OCI-LY3 (cell line): Measurements from ENCODE around the gene MED13L.

Experiments
- EZH2phosphoT487 ChIP-seq: fragments of 200-600 bp; shearing (Covaris generic); IDR thresholded peaks from 2 replicates; pipeline ENCODE4 v1.6.1; 2018; ENCODE audit warnings: antibody characterized with exemption, mixed run types, low read depth
- TF ChIP-seq, protein P1 (sequence below): fragments of 200-600, 300-600 bp; sonication (generic); IDR thresholded peaks from 2 replicates; pipeline ENCODE4 v1.5.1; 2014; ENCODE audit warnings: antibody characterized with exemption, low read length, low read depth

DNA sequence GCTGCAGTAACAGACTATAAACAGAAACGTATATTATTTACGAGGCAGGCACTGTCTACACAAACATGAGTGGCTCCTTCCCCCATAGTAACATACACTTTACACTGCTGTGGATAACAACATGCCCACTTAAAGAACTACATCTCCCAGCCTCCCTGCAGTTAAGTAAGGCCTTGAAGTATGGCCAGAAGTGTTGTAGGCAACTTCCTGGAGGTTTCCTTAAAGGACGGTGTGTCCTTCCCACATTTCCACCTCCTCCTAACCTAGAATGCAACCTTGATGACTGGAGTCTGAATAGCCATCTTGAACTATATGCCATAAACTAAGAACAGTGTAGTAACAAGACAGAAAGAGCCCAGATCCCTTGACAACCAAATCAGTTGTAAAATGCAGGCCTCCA is 20.3 kb downstream of the MED13L start:
- TF ChIP-seq, protein P1, sequence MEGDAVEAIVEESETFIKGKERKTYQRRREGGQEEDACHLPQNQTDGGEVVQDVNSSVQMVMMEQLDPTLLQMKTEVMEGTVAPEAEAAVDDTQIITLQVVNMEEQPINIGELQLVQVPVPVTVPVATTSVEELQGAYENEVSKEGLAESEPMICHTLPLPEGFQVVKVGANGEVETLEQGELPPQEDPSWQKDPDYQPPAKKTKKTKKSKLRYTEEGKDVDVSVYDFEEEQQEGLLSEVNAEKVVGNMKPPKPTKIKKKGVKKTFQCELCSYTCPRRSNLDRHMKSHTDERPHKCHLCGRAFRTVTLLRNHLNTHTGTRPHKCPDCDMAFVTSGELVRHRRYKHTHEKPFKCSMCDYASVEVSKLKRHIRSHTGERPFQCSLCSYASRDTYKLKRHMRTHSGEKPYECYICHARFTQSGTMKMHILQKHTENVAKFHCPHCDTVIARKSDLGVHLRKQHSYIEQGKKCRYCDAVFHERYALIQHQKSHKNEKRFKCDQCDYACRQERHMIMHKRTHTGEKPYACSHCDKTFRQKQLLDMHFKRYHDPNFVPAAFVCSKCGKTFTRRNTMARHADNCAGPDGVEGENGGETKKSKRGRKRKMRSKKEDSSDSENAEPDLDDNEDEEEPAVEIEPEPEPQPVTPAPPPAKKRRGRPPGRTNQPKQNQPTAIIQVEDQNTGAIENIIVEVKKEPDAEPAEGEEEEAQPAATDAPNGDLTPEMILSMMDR, result no peak
- TF ChIP-seq EZH2phosphoT487, result no peak
